Keratinocyte (primary cell): Measurements from ENCODE around the gene UTP4. TPM values are rescaled to one million over a fixed set of nuclear protein-coding genes. Genes with fewer than 3 reads are reported as not detected.

Experiments used
- DNase-seq: peaks from one replicate; pipeline ENCODE4 v3.0.0-alpha.2; 2011; ENCODE audit warnings: low read depth, missing footprints, low spot score
- FAIRE-seq: peaks from 2 replicates; lab custom pipeline; 2011; peaks lifted over from hg19 to GRCh38; lab: Jason Lieb, UNC
- H2AFZ ChIP-seq: 2 replicates; pipeline ENCODE4 v1.6.0; 2012; ENCODE audit warnings: low read length, control low read depth, inconsistent platforms; ENCODE audit not compliant: control insufficient read depth
- H3K27ac ChIP-seq: 2 replicates; pipeline ENCODE4 v1.5.1; 2011; ENCODE audit warnings: low read length; ENCODE audit not compliant: control insufficient read depth, insufficient read depth
- H3K27me3 ChIP-seq: 3 replicates; pipeline ENCODE4 v1.6.0; 2011; ENCODE audit warnings: low read length; ENCODE audit not compliant: control insufficient read depth, insufficient read depth; ENCODE audit errors: extremely low read depth
- H3K36me3 ChIP-seq, 2 experiments: 2 replicates in 1 of 2; 3 replicates in 1 of 2; pipeline ENCODE4 v1.5.1; 2011; ENCODE audit warnings: low read length in 2 of 2, mild to moderate bottlenecking in 1 of 2; ENCODE audit not compliant: control insufficient read depth in 2 of 2, insufficient read depth in 2 of 2; ENCODE audit errors: extremely low read depth in 1 of 2
- H3K4me1 ChIP-seq: 3 replicates; pipeline ENCODE4 v1.5.1; 2011; ENCODE audit warnings: low read length; ENCODE audit not compliant: control insufficient read depth, insufficient read depth; ENCODE audit errors: extremely low read depth
- H3K4me2 ChIP-seq: 3 replicates; pipeline ENCODE4 v1.6.0; 2011; ENCODE audit warnings: low read depth, low read length; ENCODE audit not compliant: control insufficient read depth, insufficient read depth; ENCODE audit errors: extremely low read depth
- H3K4me3 ChIP-seq, 3 experiments: fragments of 200-600 bp in 1 of 3; sonication (generic) in 1 of 3; 2 replicates in 2 of 3; 3 replicates in 1 of 3; pipeline ENCODE4 v1.5.1; 2011 to 2016; ENCODE audit warnings: low read length in 3 of 3, mild to moderate bottlenecking in 3 of 3, control low read depth in 2 of 3, inconsistent platforms in 1 of 3, low read depth in 1 of 3, mixed read lengths in 1 of 3, mixed run types in 1 of 3, moderate library complexity in 1 of 3; ENCODE audit not compliant: control insufficient read depth in 2 of 3, insufficient read depth in 2 of 3; ENCODE audit errors: extremely low read depth in 1 of 3
- H3K79me2 ChIP-seq: 2 replicates; pipeline ENCODE4 v1.6.0; 2012; ENCODE audit warnings: low read length; ENCODE audit not compliant: control insufficient read depth, insufficient read depth
- H3K9ac ChIP-seq: 3 replicates; pipeline ENCODE4 v1.6.0; 2011; ENCODE audit warnings: low read length; ENCODE audit not compliant: control insufficient read depth, insufficient read depth; ENCODE audit errors: extremely low read depth
- H3K9me1 ChIP-seq: 3 replicates; pipeline ENCODE4 v1.6.0; 2011; ENCODE audit warnings: low read length; ENCODE audit not compliant: control insufficient read depth, insufficient read depth; ENCODE audit errors: extremely low read depth
- H3K9me3 ChIP-seq: 2 replicates; pipeline ENCODE4 v1.5.1; 2012; ENCODE audit warnings: low read depth, low read length; ENCODE audit not compliant: control insufficient read depth
- H4K20me1 ChIP-seq: 3 replicates; pipeline ENCODE4 v1.6.0; 2011; ENCODE audit warnings: low read length; ENCODE audit not compliant: control insufficient read depth, insufficient read depth; ENCODE audit errors: extremely low read depth
- CTCF ChIP-seq, 3 experiments: IDR thresholded peaks in 1 of 3; conservative IDR thresholded peaks in 1 of 3; optimal IDR thresholded peaks in 1 of 3; 2 replicates in 2 of 3; 3 replicates in 1 of 3; pipeline versions ENCODE3 to v1.5.1; 2011; ENCODE audit warnings: low read length in 3 of 3, mild to moderate bottlenecking in 3 of 3, moderate library complexity in 2 of 3, control low read depth in 1 of 3, inconsistent platforms in 1 of 3; ENCODE audit not compliant: insufficient read depth in 2 of 3; ENCODE audit errors: extremely low read depth in 1 of 3
- EZH2 ChIP-seq: IDR thresholded peaks from one replicate; pipeline ENCODE4 v1.6.1; 2012; ENCODE audit warnings: inconsistent platforms, mild to moderate bottlenecking, low read length, moderate library complexity
- dilution Hi-C: fragments of 300-500 bp; cut with MboI; formaldehyde crosslinking; loops from one replicate; pipeline ENCODE4 v1.7.0; 2020; ENCODE audit warnings: low sequenced_read_pairs; ENCODE audit not compliant: extremely low pct_ligation_motif_present
- polyA plus RNA-seq, 5 experiments: library from polyadenylated mRNA; depleted of rRNA in 3 of 5; stranded (reverse) in 3 of 5; stranded (forward) in 1 of 5; unstranded in 1 of 5; fragments of >200 nt; gene quantifications; 1 replicate in 1 of 5; 2 replicates in 3 of 5; 3 replicates in 1 of 5; pipeline versions ENCODE4 v1.2.1 to v1.2.3, GENCODE V29; 2011 to 2012; ENCODE audit warnings: missing spikeins in 2 of 5, low read depth in 1 of 5, low replicate concordance in 1 of 5

Gene UTP4
- polyA plus RNA-seq, 1 donor (not counting 4 experiments of a cell fraction or from before 2014, with no cell fraction given), result 106 TPM

- no peaks in the 10 kb centered on the region for H4K20me1 ChIP-seq
- H3K36me3 ChIP-seq, result no peaks in the 10 kb centered on the region
- H3K9me3 ChIP-seq, result no peaks in the 10 kb centered on the region
- H3K79me2 ChIP-seq, result peaks cover 72% of the 10 kb centered on the region
- no peak overlapping the region for H3K4me2 ChIP-seq
- H3K9me1 ChIP-seq, result no peaks in the 10 kb centered on the region
- no peaks in the 10 kb centered on the region for H3K27me3 ChIP-seq
- H2AFZ ChIP-seq, result no peak overlapping the region
- no peak for TF ChIP-seq CTCF (optimal IDR thresholded peaks at IDR 0.05 in 1 of 3, IDR thresholded peaks at IDR 0.05 in 1 of 3, conservative IDR thresholded peaks at IDR 0.05 in 1 of 3; ENCODE audit: extremely low read depth in 1 of 3, insufficient read depth in 2 of 3, low read length in 3 of 3)
- no peak for TF ChIP-seq EZH2
- H3K4me3 ChIP-seq, result no peak overlapping the region
- no peak for FAIRE-seq
- dilution Hi-C loops, result no loop called here
- H3K9ac ChIP-seq, result no peak overlapping the region
- no peak for DNase-seq
- H3K4me1 ChIP-seq, result peaks cover 26% of the 10 kb centered on the region
- no peak overlapping the region for H3K27ac ChIP-seq
These were observed 62.0 kb downstream of the UTP4 start for GRCh38 chr16:69194488-69194887.

- Histone ChIP-seq H3K79me2 (peaks cover 70% of the 10 kb centered on the region), H3K27me3 (no peaks in the 10 kb centered on the region), H3K36me3 (no peaks in the 10 kb centered on the region), H2AFZ (no peak overlapping the region), H4K20me1 (no peaks in the 10 kb centered on the region), H3K4me3 (no peak overlapping the region), H3K4me1 (peaks cover 28% of the 10 kb centered on the region), H3K9me1 (no peaks in the 10 kb centered on the region), H3K4me2 (no peak overlapping the region), H3K27ac (no peak overlapping the region), H3K9ac (no peak overlapping the region), H3K9me3 (no peaks in the 10 kb centered on the region)
- dilution Hi-C loops, result no loop called here
- FAIRE-seq (no peak), DNase-seq (no peak)
- TF ChIP-seq EZH2 (no peak), CTCF (optimal IDR thresholded peaks at IDR 0.05 in 1 of 3, IDR thresholded peaks at IDR 0.05 in 1 of 3, conservative IDR thresholded peaks at IDR 0.05 in 1 of 3; ENCODE audit: extremely low read depth in 1 of 3, insufficient read depth in 2 of 3, low read length in 3 of 3) (no peak)
These were observed 63.0 kb downstream of the UTP4 start for GRCh38 chr16:69195369-69196029.
